ENCODE measurements around the gene PLEKHG2. TPM values are rescaled to one million over a fixed set of nuclear protein-coding genes. Genes with fewer than 3 reads are reported as not detected.
A peak's percentile ranks its signal among the peaks of the same experiment; 100 is the strongest.

PLEKHG2 gene
- total and polyA plus RNA-seq, 9 of the 15 experiments (the other 6 are each of a cell fraction or from before 2014, with no cell fraction given), result 0.98 to 45.7 (median 9.8) TPM

DNA sequence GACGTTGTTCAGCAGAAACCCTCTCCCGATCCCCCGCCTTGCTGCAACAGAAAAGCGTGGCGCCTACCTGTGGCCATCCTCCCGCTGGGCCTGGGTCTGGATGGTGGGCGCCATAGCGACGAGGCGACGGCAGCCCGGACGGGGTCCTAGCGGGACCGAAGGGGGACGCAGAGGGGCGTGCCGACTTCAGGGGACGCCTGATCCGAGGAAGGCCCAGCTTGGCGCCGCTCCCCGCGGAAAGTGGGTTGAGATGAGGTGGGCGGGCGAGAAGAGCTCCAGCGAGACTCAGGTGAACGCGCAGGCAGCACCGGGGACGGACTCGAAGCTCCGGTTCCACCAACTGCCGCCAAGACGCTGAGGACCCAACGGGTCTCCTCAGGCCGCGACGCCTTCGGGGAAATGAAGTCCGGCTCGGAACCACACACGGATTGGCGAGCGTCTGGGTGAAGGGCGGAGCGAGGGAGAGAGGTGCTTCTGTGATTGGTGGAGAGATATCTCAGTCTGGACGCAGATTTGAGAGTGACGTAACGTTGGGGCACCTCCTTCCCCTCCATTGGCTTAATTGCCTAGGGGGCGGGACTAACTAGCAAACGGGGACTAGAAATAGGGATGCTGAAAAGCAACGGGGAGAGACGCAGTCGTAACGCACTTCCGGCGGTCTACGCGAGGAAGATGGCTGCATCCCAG is 21.6 kb upstream of the PLEKHG2 start, which contains the start of the genes MED29 and PAF1 (continued):
- TF ChIP-seq, protein P1, sequence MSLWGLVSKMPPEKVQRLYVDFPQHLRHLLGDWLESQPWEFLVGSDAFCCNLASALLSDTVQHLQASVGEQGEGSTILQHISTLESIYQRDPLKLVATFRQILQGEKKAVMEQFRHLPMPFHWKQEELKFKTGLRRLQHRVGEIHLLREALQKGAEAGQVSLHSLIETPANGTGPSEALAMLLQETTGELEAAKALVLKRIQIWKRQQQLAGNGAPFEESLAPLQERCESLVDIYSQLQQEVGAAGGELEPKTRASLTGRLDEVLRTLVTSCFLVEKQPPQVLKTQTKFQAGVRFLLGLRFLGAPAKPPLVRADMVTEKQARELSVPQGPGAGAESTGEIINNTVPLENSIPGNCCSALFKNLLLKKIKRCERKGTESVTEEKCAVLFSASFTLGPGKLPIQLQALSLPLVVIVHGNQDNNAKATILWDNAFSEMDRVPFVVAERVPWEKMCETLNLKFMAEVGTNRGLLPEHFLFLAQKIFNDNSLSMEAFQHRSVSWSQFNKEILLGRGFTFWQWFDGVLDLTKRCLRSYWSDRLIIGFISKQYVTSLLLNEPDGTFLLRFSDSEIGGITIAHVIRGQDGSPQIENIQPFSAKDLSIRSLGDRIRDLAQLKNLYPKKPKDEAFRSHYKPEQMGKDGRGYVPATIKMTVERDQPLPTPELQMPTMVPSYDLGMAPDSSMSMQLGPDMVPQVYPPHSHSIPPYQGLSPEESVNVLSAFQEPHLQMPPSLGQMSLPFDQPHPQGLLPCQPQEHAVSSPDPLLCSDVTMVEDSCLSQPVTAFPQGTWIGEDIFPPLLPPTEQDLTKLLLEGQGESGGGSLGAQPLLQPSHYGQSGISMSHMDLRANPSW (CRISPR knock-in tag; IDR thresholded peaks at IDR 0.05), result peak; percentile 28
- TF ChIP-seq ZNF644 (tag; IDR thresholded peaks at IDR 0.05; ENCODE audit: low read depth), result no peak
- no peak; the same call in 1 of the 2 replicates for TF ChIP-seq ARID1B (IDR thresholded peaks at IDR 0.05)
- peak; percentile 76 to 87; a peak in 3 of 4 replicates for TF ChIP-seq MAZ (CRISPR knock-in tag; conservative IDR thresholded peaks at IDR 0.05 in 1 of 2, IDR thresholded peaks at IDR 0.05 in 1 of 2)
- TF ChIP-seq, protein P2, sequence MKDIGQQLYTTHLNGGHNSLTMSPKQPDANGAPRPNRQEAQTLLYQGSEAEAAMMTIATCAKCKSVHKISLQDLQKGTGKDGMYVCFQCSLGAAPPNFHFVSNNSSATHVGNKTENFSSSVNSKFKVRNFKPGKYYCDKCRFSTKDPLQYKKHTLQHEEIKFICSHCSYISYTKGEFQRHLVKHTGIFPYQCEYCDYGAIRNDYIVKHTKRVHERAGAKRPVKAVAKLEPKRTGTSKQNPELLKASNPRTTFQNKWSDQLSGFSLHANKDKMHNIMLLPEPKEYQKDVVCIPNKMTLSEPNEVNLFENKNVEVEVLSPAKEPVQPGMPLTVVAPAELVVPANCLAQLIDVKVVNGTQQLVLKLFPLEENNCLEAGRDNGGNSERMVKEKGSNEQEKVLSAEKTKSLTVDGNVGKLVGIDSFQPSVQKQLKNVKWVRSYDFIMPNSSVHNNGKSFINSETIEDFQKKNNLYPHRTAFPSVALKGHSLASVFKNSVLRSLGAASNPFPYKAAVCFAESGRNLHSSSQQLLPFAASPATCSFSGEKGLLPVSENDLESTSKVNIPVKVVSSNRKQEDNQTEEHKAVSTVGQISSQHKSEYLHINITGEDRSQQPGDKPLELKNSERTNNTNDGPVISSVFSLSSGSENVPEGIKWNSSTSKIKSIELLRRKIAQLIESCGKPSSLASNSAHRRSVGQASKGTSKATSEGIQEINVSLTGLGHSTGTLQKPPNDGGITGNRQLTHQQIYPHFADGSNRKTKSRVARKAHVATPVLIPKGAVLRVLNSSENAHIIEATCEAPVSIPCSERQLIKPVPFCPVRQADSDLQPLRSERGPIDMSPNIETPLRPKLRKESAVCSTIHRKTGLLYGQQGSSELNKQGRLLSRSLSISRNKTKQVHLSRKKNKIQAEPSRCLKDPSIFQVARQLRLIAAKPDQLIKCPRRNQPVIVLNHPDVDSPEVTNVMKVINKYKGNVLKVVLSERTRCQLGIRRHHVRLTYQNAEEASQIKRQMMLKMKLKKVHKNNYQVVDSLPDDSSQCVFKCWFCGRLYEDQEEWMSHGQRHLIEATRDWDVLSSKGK (CRISPR knock-in tag; IDR thresholded peaks at IDR 0.05), result no peak
- no peak; the same call in 1 of the 2 replicates for TF ChIP-seq DPF2 (IDR thresholded peaks at IDR 0.05)
- TF ChIP-seq ZNF3 (CRISPR knock-in tag; IDR thresholded peaks at IDR 0.05), result no peak
- peak; percentile 52; the same call in 1 of the 2 replicates for TF ChIP-seq NFRKB (IDR thresholded peaks at IDR 0.05; ENCODE audit: low read depth)
- TF ChIP-seq, protein P3, sequence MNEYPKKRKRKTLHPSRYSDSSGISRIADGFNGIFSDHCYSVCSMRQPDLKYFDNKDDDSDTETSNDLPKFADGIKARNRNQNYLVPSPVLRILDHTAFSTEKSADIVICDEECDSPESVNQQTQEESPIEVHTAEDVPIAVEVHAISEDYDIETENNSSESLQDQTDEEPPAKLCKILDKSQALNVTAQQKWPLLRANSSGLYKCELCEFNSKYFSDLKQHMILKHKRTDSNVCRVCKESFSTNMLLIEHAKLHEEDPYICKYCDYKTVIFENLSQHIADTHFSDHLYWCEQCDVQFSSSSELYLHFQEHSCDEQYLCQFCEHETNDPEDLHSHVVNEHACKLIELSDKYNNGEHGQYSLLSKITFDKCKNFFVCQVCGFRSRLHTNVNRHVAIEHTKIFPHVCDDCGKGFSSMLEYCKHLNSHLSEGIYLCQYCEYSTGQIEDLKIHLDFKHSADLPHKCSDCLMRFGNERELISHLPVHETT (CRISPR knock-in tag; conservative IDR thresholded peaks at IDR 0.05 in 1 of 2, IDR thresholded peaks at IDR 0.05 in 1 of 2), result peak in 1 of 2 experiments; percentile 81; a peak in 1 of 4 replicates
- TF ChIP-seq NFE2 (IDR thresholded peaks at IDR 0.05; ENCODE audit: low read depth), result peak; percentile 94
- no peak for TF ChIP-seq CHD4 (IDR thresholded peaks at IDR 0.05; ENCODE audit: insufficient read depth, insufficient replicate concordance, low read depth, low read length, poor library complexity, severe bottlenecking)
- TF ChIP-seq TARDBP (IDR thresholded peaks at IDR 0.05), result peak; percentile 87; the same call in 1 of the 2 replicates
- TF ChIP-seq, protein P4, sequence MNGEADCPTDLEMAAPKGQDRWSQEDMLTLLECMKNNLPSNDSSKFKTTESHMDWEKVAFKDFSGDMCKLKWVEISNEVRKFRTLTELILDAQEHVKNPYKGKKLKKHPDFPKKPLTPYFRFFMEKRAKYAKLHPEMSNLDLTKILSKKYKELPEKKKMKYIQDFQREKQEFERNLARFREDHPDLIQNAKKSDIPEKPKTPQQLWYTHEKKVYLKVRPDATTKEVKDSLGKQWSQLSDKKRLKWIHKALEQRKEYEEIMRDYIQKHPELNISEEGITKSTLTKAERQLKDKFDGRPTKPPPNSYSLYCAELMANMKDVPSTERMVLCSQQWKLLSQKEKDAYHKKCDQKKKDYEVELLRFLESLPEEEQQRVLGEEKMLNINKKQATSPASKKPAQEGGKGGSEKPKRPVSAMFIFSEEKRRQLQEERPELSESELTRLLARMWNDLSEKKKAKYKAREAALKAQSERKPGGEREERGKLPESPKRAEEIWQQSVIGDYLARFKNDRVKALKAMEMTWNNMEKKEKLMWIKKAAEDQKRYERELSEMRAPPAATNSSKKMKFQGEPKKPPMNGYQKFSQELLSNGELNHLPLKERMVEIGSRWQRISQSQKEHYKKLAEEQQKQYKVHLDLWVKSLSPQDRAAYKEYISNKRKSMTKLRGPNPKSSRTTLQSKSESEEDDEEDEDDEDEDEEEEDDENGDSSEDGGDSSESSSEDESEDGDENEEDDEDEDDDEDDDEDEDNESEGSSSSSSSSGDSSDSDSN (IDR thresholded peaks at IDR 0.05; ENCODE audit: borderline replicate concordance in 1 of 2, low read depth in 2 of 2, low read length in 2 of 2), result 0 out of 4 replicates have a peak, but pooled peaks of 1 of the 2 experiments have one; percentile 37
- TF ChIP-seq SMARCE1 (IDR thresholded peaks at IDR 0.05), result no peak; the same call in 1 of the 2 replicates
- TF ChIP-seq ELF4 (CRISPR knock-in tag; IDR thresholded peaks at IDR 0.05), result no peak; the same call in 1 of the 2 replicates
- TF ChIP-seq HNRNPLL (IDR thresholded peaks at IDR 0.05; ENCODE audit: low read depth, low read length, poor library complexity, severe bottlenecking), result peak; percentile 71
